Measurements from ENCODE around the gene ZCCHC24. TPM values are rescaled to one million over a fixed set of nuclear protein-coding genes. Genes with fewer than 3 reads are reported as not detected.

The ZCCHC24 gene
- total RNA-seq, 3 donors from 2014 or later = 5.6 to 125 (median 22.8) TPM

DNA sequence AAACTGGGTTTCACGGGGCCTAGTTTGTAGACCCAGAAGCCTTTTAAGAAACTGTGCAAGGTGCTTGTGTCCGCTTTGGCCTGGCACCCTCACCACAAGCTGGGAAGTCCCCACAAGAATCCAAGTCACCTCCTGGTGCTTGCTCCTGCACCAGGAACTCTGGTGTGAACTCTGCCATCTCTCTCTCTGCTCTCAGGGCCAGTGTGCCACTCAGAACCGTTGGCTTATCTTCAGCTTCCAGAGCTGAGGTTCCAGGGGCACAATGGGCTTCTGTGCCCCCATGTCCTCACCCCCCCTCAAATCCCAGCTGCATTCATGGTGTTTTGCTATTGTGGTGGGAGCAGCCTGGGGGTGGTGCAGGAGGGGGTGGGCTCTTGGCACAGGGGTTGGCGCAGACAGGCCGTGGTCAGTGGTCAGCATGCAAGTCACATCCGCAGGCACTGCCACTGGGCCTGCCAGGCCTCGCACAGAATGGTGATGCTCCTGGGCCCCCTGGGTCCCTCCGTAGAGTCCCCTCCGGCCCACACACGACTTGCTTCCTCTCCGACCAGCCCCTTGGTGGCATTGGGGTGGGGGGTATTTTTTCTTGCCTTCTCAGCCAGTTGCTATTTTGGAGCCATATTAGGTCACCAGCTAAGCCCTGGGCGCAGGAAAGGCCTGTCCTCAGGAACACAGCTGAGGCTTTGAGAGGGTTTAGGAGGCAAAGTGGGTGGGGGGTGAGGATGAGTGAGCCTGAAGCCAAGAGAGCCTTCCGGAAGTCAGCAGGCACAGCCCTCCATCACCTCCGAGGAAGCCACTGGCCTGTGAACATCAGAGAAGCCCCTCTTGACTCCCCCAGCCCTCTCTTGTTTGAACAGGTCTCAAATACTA, 3.0 kb downstream of the ZCCHC24 start:
- DNase-seq (no peak), ATAC-seq (no peak)
- H3K9me3 ChIP-seq = no peaks in the 10 kb centered on the region
- H3K36me3 ChIP-seq (ENCODE audit: low read depth) = no peaks in the 10 kb centered on the region
- H3K4me3 ChIP-seq = no peak overlapping the region
- TF ChIP-seq, protein P1, sequence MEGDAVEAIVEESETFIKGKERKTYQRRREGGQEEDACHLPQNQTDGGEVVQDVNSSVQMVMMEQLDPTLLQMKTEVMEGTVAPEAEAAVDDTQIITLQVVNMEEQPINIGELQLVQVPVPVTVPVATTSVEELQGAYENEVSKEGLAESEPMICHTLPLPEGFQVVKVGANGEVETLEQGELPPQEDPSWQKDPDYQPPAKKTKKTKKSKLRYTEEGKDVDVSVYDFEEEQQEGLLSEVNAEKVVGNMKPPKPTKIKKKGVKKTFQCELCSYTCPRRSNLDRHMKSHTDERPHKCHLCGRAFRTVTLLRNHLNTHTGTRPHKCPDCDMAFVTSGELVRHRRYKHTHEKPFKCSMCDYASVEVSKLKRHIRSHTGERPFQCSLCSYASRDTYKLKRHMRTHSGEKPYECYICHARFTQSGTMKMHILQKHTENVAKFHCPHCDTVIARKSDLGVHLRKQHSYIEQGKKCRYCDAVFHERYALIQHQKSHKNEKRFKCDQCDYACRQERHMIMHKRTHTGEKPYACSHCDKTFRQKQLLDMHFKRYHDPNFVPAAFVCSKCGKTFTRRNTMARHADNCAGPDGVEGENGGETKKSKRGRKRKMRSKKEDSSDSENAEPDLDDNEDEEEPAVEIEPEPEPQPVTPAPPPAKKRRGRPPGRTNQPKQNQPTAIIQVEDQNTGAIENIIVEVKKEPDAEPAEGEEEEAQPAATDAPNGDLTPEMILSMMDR (IDR thresholded peaks at IDR 0.05) = no peak
- intact Hi-C loops (cut with DNase I, micrococcal nuclease) = loop anchor here in 1 of 2 donors (5.0 kb wide), 1 partner anchor 40 kb away; no protein-coding TSS in a partner anchor
- H3K4me1 ChIP-seq (ENCODE audit: low read depth) = peaks cover 20% of the 10 kb centered on the region

DNA sequence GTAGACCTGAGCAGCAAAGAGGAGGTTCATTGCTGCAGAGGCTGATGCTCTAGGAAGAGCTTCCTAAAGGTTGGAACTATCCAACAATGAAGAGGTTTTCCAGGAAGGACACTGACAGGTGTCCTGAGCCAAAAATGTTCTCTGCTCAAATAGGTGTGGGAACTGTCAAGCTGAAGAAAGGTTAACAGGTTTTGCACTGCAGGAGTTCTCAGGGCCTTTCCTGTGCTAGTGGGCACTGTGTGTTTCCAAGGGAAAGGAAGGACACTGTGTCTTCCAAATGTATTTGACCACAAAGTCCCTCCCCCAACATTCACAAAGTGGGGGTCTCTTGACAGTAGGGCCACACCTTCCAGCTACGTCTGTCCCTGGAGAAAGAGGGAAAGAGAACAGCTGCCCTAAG, 4.0 kb downstream of the ZCCHC24 start:
- Histone ChIP-seq H3K36me3 (ENCODE audit: low read depth) (no peaks in the 10 kb centered on the region), H3K4me1 (ENCODE audit: low read depth) (peaks cover 25% of the 10 kb centered on the region), H3K4me3 (no peak overlapping the region), H3K9me3 (no peaks in the 10 kb centered on the region)
- TF ChIP-seq, protein P1 (IDR thresholded peaks at IDR 0.05) = no peak
- intact Hi-C loops (cut with DNase I, micrococcal nuclease) = loop anchor here in 1 of 2 donors (5.0 kb wide), 1 partner anchor 39 kb away; no protein-coding TSS in a partner anchor
- ATAC-seq = no peak
- DNase-seq = no peak

DNA sequence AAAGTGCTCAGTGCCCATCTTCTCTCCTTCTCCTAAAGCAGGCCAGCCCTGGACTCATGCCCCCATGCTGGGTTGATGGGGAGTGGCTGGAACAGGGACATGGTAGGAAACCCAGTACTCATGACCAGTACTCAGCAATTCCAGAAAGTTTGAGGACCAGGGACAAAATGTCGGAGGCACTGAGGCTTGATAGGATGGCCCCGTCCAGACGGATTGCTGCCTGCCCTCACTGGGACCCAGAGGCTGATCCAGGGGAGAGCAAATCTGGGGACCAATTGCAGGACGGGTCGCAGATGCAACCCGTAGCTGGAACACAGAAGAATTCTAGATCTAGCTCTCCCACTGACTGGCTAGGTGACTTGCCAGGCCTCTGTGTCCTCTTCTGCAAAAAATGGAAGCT, 5.1 kb downstream of the ZCCHC24 start:
- H3K9me3 ChIP-seq = no peaks in the 10 kb centered on the region
- no peak overlapping the region for H3K4me3 ChIP-seq
- DNase-seq (no peak), ATAC-seq (no peak)
- intact Hi-C loops (cut with DNase I, micrococcal nuclease) = loop anchor here in 1 of 2 donors (5.0 kb wide), 1 partner anchor 38 kb away; no protein-coding TSS in a partner anchor
- no peaks in the 10 kb centered on the region for H3K36me3 ChIP-seq (ENCODE audit: low read depth)
- TF ChIP-seq, protein P1 (IDR thresholded peaks at IDR 0.05) = no peak
- H3K4me1 ChIP-seq (ENCODE audit: low read depth) = peaks cover 31% of the 10 kb centered on the region

DNA sequence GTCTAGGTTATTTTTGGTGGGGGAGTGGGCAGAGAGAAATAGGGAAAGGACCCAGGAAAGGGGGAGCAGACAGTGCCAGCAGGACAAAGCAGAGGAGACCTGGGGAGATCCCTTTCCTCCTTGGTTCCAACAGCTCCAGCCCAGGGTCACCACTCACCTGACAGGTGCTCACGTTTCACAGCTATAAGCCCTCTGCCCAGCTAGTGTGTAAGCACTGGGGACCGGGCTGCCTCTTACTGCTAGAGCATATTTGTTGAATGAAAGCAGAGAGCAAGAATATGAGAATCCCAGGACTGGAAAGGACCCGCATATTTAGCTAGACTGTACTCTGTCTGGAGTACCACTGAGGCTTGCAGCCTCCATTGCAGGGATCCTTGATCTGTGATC, 6.7 kb downstream of the ZCCHC24 start:
- H3K9me3 ChIP-seq = no peaks in the 10 kb centered on the region
- H3K4me1 ChIP-seq (ENCODE audit: low read depth) = peaks cover 20% of the 10 kb centered on the region
- no peaks in the 10 kb centered on the region for H3K36me3 ChIP-seq (ENCODE audit: low read depth)
- TF ChIP-seq, protein P1 (IDR thresholded peaks at IDR 0.05) = no peak
- intact Hi-C loops (cut with DNase I, micrococcal nuclease) = no loop called here
- no peak for DNase-seq
- no peak overlapping the region for H3K4me3 ChIP-seq
- no peak for ATAC-seq

DNA sequence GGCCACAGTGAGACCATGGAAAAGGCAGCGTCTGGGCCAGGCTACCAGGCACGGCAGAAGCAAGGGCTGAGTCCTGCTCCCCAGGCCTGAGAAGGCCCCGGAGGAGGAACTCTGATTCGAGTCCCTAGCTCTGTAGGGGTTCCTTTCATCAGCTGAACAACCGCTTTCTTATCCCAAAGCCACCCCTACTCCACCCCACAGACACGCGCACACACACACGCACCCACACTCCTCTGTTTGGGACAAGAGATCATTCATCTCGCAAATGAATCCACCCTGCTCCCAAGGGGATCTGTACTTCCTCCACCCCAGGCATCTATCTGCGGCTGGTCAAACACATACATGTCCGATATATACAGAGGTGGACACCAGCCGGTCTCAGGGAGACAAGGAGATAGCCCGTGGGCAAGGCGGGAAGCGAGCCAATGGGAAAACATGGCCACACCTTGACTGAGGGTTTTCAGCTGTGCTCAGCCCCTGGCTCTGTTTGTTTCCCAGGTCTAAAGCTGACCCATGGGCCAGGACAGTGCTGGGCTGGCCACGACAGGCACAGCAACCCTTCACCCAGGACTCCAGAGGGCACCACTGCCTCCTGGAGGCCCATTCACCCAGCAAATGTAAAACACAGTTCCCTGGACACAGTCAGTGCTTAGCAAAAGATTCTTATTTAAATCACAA, 7.3 kb downstream of the ZCCHC24 start:
- DNase-seq (no peak), ATAC-seq (no peak)
- H3K4me3 ChIP-seq = no peak overlapping the region
- no peaks in the 10 kb centered on the region for H3K9me3 ChIP-seq
- no peaks in the 10 kb centered on the region for H3K36me3 ChIP-seq (ENCODE audit: low read depth)
- TF ChIP-seq, protein P1 (IDR thresholded peaks at IDR 0.05) = no peak
- peaks cover 17% of the 10 kb centered on the region for H3K4me1 ChIP-seq (ENCODE audit: low read depth)
- intact Hi-C loops (cut with DNase I, micrococcal nuclease) = no loop called here
